ENCODE results near the gene UBE2D3.
A peak's percentile ranks its signal among the peaks of the same experiment; 100 is the strongest.
"Not testable (repeated sequence)": the region's sequence is repeated elsewhere in the genome, so short reads cannot be mapped to it uniquely, and the experiment has no call there.

UBE2D3 gene

GRCh38 chr4:102826890-102827673 lies at the start of gene UBE2D3:
TSS of gene UBE2D3 (minus strand) at chr4:102827551. CDS start at chr4:102826508, 1,043 bp downstream.
- peak; percentile 94 for DNase-seq

- no peak for DNase-seq
These were observed 44.4 kb upstream of the UBE2D3 start for GRCh38 chr4:102871772-102872171.

GRCh38 chr4:102869569-102870197 lies 42.3 kb upstream of the UBE2D3 start:
- no peak for DNase-seq

- DNase-seq, result peak; percentile 92
These were observed 41.6 kb upstream of the UBE2D3 start, which contains the start of gene CISD2 for GRCh38 chr4:102868781-102869568. TSS of gene CISD2 (plus strand) at chr4:102868992. CDS start at chr4:102869085, 93 bp downstream.

- DNase-seq, result peak; percentile 52
These were observed 40.9 kb upstream of the UBE2D3 start for GRCh38 chr4:102868153-102868780.

GRCh38 chr4:102867278-102868152 lies 40.2 kb upstream of the UBE2D3 start:
- DNase-seq, result no peak

GRCh38 chr4:102865327-102865726 lies 38.0 kb upstream of the UBE2D3 start:
- DNase-seq, result not testable (repeated sequence)

GRCh38 chr4:102862747-102863146 lies 35.4 kb upstream of the UBE2D3 start:
- no peak for DNase-seq

- DNase-seq, result no peak
These were observed 34.7 kb upstream of the UBE2D3 start for GRCh38 chr4:102862016-102862415.

- DNase-seq, result no peak
These were observed 33.4 kb upstream of the UBE2D3 start for GRCh38 chr4:102860611-102861324.

GRCh38 chr4:102858828-102859464 lies 31.6 kb upstream of the UBE2D3 start:
- no peak for DNase-seq

- DNase-seq, result no peak
These were observed 23.0 kb upstream of the UBE2D3 start for GRCh38 chr4:102850370-102850769.

GRCh38 chr4:102849579-102850104 lies 22.3 kb upstream of the UBE2D3 start:
- no peak for DNase-seq

GRCh38 chr4:102847687-102848086 lies 20.3 kb upstream of the UBE2D3 start:
- no peak for DNase-seq

- DNase-seq, result no peak
These were observed 16.6 kb upstream of the UBE2D3 start for GRCh38 chr4:102843938-102844337.

GRCh38 chr4:102843273-102843672 lies 15.9 kb upstream of the UBE2D3 start:
- no peak for DNase-seq

- no peak for DNase-seq
These were observed 15.0 kb upstream of the UBE2D3 start for GRCh38 chr4:102842367-102842766.

GRCh38 chr4:102836596-102836995 lies 9.2 kb upstream of the UBE2D3 start:
- no peak for DNase-seq

- DNase-seq, result no peak
These were observed 5.3 kb upstream of the UBE2D3 start for GRCh38 chr4:102832667-102833066.

GRCh38 chr4:102832105-102832504 lies 4.8 kb upstream of the UBE2D3 start:
- no peak for DNase-seq
